ENCODE results near the gene CHST11. TPM values are rescaled to one million over a fixed set of nuclear protein-coding genes. Genes with fewer than 3 reads are reported as not detected.

CHST11 gene
- total and polyA plus RNA-seq, 7 donors, result 0.60 to 22.8 (median 10.0) TPM

- H3K27ac ChIP-seq, result no peak overlapping the region
- no peak overlapping the region for H3K4me3 ChIP-seq
- TF ChIP-seq POLR2AphosphoS5 (IDR thresholded peaks at IDR 0.05) (no peak), EP300 (IDR thresholded peaks at IDR 0.05) (no peak), CTCF (IDR thresholded peaks at IDR 0.05) (no peak), POLR2A (IDR thresholded peaks at IDR 0.05) (no peak)
- H3K9me3 ChIP-seq, result peaks cover 0 to 7% (median 0%) of the 10 kb centered on the region in 4 donors
- no peaks in the 10 kb centered on the region for H3K27me3 ChIP-seq
- WGBS, 2 donors, result 76 to 80% methylated on average over 6 of the region's 6 CpGs
- H3K36me3 ChIP-seq, result no peaks in the 10 kb centered on the region
- no peaks in the 10 kb centered on the region for H3K4me1 ChIP-seq
- intact Hi-C loops (cut with DNase I), result no loop called here
- no peak for DNase-seq
Observed at GRCh38 chr12:104769144-104769561, 312.4 kb downstream of the CHST11 start.

DNA sequence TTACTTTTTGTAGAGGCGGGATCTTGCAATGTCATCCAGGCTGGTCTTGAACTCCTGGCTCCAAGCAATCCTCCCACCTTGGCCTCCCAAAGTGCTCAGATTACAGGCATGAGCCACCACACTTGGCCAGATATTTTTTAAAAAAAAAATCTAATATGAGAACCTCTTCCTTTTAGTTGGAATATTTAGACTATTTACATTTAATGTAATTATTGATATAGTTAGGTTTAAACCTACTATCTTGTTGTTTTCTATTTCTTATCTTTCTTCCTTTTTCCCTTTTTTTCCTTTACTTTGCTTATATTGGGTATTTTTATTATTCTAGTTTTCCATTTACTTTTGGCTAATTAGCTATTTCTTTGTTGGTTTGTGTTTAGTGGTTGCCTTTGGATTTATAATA, 315.6 kb downstream of the CHST11 start:
- TF ChIP-seq CTCF (IDR thresholded peaks at IDR 0.05), result no peak
- no peak for TF ChIP-seq POLR2A (IDR thresholded peaks at IDR 0.05)
- no peak for TF ChIP-seq EP300 (IDR thresholded peaks at IDR 0.05)
- no peak for TF ChIP-seq POLR2AphosphoS5 (IDR thresholded peaks at IDR 0.05)
- Histone ChIP-seq H3K27me3 (no peaks in the 10 kb centered on the region), H3K36me3 (no peaks in the 10 kb centered on the region), H3K4me3 (no peak overlapping the region), H3K27ac (no peak overlapping the region), H3K9me3 (peaks cover 0 to 7% (median 0%) of the 10 kb centered on the region in 4 donors), H3K4me1 (no peaks in the 10 kb centered on the region)
- intact Hi-C loops (cut with DNase I), result no loop called here
- 97% methylated on average over 1 of the region's 1 CpG for WGBS, 2 donors
- DNase-seq, result no peak

DNA sequence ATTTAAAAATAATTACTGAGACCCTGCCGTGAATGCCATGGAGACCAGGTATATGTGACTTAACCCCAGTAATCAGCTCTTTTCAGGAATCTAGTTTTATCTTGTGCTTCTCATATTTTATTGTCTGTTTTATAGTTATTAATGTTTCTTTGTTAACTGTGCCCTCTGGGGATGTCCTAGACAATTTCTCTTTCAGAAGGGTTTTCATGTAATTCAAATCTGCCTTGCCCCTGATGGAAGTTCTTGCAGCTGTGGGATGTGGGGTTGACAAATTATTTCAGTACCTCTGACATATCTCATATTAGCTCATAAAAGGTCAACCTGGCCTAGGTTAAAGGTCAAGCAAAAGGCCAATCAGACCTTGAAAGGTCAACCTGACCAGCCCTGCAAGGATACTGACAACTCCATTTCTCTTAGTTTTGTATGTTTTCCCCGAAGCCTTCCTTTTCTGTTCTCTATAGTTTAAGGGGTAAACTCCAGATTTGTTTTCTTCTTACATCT, 319.0 kb downstream of the CHST11 start:
- 94% methylated on average over 2 of the region's 2 CpGs for WGBS, 2 donors
- Histone ChIP-seq H3K4me3 (no peak overlapping the region), H3K27me3 (no peaks in the 10 kb centered on the region), H3K9me3 (peaks cover 0 to 7% (median 0%) of the 10 kb centered on the region in 4 donors), H3K27ac (no peak overlapping the region), H3K36me3 (no peaks in the 10 kb centered on the region), H3K4me1 (no peaks in the 10 kb centered on the region)
- intact Hi-C loops (cut with DNase I), result no loop called here
- TF ChIP-seq CTCF (IDR thresholded peaks at IDR 0.05) (no peak), POLR2A (IDR thresholded peaks at IDR 0.05) (no peak), POLR2AphosphoS5 (IDR thresholded peaks at IDR 0.05) (no peak), EP300 (IDR thresholded peaks at IDR 0.05) (no peak)
- DNase-seq, result no peak

DNA sequence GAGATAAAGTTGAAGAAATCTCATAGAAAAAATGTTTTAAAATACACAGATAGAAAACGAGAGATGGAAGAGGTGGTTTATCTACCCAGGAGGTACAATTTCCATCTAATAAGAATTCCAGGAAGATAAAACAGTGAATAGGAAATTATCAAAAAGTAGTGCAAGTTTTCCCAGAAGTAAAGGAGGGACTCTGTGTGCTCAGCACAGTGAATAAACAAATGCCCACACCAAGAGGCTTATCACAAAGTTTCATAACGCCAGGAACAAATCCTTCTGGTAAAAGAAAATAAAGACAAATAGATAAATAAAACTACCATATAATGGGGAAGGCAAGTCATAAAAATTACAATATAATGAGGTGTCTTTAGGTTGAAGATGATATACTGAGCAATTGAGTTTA, 322.4 kb downstream of the CHST11 start:
- 31 to 74% methylated on average over 2 of the region's 2 CpGs for WGBS, 2 donors
- intact Hi-C loops (cut with DNase I), result no loop called here
- no peak for DNase-seq
- H3K4me3 ChIP-seq, result no peak overlapping the region
- no peak overlapping the region for H3K27ac ChIP-seq
- no peaks in the 10 kb centered on the region for H3K36me3 ChIP-seq
- no peak for TF ChIP-seq EP300 (IDR thresholded peaks at IDR 0.05)
- no peak for TF ChIP-seq POLR2A (IDR thresholded peaks at IDR 0.05)
- TF ChIP-seq CTCF (IDR thresholded peaks at IDR 0.05), result no peak
- no peak for TF ChIP-seq POLR2AphosphoS5 (IDR thresholded peaks at IDR 0.05)
- H3K27me3 ChIP-seq, result no peaks in the 10 kb centered on the region
- H3K9me3 ChIP-seq, result no peaks in the 10 kb centered on the region
- no peaks in the 10 kb centered on the region for H3K4me1 ChIP-seq

DNA sequence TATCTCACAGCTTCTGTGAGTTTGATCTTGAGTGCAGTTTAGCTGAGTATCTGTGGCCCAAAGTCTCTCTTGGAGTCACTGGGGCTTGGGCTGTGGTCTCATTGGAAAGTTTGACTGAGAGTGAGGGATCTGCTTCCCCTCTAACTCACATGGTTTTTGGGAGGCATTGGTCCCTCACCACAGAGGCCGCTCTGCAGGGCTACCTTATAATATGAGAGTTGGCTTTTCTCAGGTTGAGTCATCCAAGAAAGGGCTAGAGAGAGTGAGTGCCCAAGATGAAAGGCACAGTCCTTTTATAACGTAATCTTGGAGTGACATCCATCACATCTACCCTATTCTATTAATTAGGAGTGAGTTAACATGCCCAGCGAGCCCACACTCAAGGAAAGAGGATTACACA, 325.5 kb downstream of the CHST11 start:
- intact Hi-C loops (cut with DNase I), result no loop called here
- 82 to 85% methylated on average over 3 of the region's 3 CpGs for WGBS, 2 donors
- DNase-seq, result no peak
- no peak for TF ChIP-seq EP300 (IDR thresholded peaks at IDR 0.05)
- Histone ChIP-seq H3K36me3 (no peaks in the 10 kb centered on the region), H3K4me1 (no peaks in the 10 kb centered on the region), H3K27me3 (no peaks in the 10 kb centered on the region), H3K9me3 (no peaks in the 10 kb centered on the region), H3K4me3 (no peak overlapping the region), H3K27ac (no peak overlapping the region)

Measured in sigmoid colon (tissue), 7 donors.